ENCODE data around the gene CASP3.

CASP3 gene

DNA sequence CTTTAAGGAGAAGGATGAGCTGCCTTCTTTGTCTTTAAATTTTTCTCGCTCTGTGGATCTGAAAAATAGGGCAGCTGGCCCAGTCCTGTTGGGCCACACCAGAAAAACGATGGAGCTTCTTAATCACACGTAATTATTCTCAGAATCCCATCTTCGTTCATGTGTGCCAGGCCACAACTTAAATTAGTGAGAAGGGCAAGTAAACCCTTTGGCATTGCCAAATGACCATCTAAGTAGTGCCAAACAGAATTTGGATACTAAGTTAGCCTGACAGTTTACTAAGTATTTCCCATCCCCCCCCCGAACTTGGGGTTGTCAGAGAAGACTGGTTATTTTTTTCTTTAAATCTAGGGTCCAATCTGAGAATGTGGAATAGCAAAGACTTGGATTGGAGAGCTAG, 62.0 kb downstream of the CASP3 start:
- Histone ChIP-seq H3K36me3 (ENCODE audit: insufficient read depth, low read length) (no peaks in the 10 kb centered on the region), H3K4me3 (ENCODE audit: low read length, poor library complexity, severe bottlenecking) (no peak overlapping the region), H3K9me3 (ENCODE audit: insufficient read depth, low read depth, low read length) (no peaks in the 10 kb centered on the region), H3F3A (ENCODE audit: low read depth) (no peaks in the 10 kb centered on the region), H2AFZ (ENCODE audit: low read length) (no peak overlapping the region), H3K4me2 (ENCODE audit: low read depth, low read length, poor library complexity, severe bottlenecking) (no peak overlapping the region), H3K79me2 (ENCODE audit: insufficient read depth, low read length) (no peaks in the 10 kb centered on the region), H3K27me3 (ENCODE audit: insufficient read depth, low read length, poor library complexity, severe bottlenecking) (no peaks in the 10 kb centered on the region), H4K20me1 (ENCODE audit: insufficient read depth, low read length, poor library complexity, severe bottlenecking) (no peaks in the 10 kb centered on the region), H3K9ac (ENCODE audit: low read depth, low read length, poor library complexity, severe bottlenecking) (no peak overlapping the region), H3K4me1 (ENCODE audit: insufficient read depth, low read length, poor library complexity, severe bottlenecking) (peaks cover 9% of the 10 kb centered on the region), H3K9me2 (replicated peaks; ENCODE audit: low read depth, low read length) (no peaks in the 10 kb centered on the region)
- no peak for TF ChIP-seq EZH2phosphoT487 (IDR thresholded peaks at IDR 0.05; ENCODE audit: borderline replicate concordance)
- TF ChIP-seq, protein P1, sequence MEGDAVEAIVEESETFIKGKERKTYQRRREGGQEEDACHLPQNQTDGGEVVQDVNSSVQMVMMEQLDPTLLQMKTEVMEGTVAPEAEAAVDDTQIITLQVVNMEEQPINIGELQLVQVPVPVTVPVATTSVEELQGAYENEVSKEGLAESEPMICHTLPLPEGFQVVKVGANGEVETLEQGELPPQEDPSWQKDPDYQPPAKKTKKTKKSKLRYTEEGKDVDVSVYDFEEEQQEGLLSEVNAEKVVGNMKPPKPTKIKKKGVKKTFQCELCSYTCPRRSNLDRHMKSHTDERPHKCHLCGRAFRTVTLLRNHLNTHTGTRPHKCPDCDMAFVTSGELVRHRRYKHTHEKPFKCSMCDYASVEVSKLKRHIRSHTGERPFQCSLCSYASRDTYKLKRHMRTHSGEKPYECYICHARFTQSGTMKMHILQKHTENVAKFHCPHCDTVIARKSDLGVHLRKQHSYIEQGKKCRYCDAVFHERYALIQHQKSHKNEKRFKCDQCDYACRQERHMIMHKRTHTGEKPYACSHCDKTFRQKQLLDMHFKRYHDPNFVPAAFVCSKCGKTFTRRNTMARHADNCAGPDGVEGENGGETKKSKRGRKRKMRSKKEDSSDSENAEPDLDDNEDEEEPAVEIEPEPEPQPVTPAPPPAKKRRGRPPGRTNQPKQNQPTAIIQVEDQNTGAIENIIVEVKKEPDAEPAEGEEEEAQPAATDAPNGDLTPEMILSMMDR (conservative IDR thresholded peaks at IDR 0.05; ENCODE audit: low read length) = no peak

DNA sequence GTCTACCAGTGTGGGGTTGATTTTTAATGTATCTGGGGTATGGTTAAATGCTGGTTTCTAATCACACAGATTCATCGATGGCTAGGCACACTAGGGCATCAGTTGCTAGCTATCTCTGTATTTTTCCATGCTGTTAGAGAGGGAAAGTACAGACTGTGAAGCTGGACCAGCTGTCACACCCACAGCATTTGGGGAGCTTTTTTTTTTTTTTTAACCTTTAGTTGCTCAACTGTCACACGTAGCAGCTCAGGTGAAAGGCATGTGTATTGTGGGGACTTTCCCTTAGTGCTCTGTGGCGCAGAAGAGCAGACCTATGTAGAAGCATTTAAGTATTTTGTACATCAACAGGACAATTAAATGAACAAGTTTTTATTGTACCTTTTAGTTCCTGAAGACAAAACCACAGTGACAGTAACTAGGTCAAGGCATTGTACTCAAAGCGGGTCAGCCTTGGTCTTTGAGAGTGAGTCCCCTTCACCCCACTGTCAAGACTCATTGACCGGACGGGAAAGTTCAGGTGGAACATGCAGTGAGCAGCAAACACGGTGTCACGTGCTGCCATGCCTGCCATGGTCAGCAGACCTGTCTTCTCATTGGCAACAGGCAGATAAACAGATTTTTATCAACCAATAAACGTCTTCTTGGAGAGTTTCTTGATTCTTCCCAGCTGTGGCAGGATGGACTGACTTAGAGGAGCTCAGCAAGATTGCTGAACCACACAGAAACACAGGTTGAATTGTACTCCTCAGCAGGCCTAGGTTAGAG, 65.3 kb downstream of the CASP3 start:
- Histone ChIP-seq H3K4me2 (ENCODE audit: low read depth, low read length, poor library complexity, severe bottlenecking) (no peak overlapping the region), H3K9ac (ENCODE audit: low read depth, low read length, poor library complexity, severe bottlenecking) (no peak overlapping the region), H3K4me3 (ENCODE audit: low read length, poor library complexity, severe bottlenecking) (no peak overlapping the region), H3K27me3 (ENCODE audit: insufficient read depth, low read length, poor library complexity, severe bottlenecking) (no peaks in the 10 kb centered on the region), H2AFZ (ENCODE audit: low read length) (no peak overlapping the region), H3K9me3 (ENCODE audit: insufficient read depth, low read depth, low read length) (no peaks in the 10 kb centered on the region), H3F3A (ENCODE audit: low read depth) (no peaks in the 10 kb centered on the region), H4K20me1 (ENCODE audit: insufficient read depth, low read length, poor library complexity, severe bottlenecking) (no peaks in the 10 kb centered on the region), H3K36me3 (ENCODE audit: insufficient read depth, low read length) (no peaks in the 10 kb centered on the region), H3K79me2 (ENCODE audit: insufficient read depth, low read length) (no peaks in the 10 kb centered on the region), H3K9me2 (replicated peaks; ENCODE audit: low read depth, low read length) (no peaks in the 10 kb centered on the region), H3K4me1 (ENCODE audit: insufficient read depth, low read length, poor library complexity, severe bottlenecking) (peaks cover 9% of the 10 kb centered on the region)
- no peak for TF ChIP-seq EZH2phosphoT487 (IDR thresholded peaks at IDR 0.05; ENCODE audit: borderline replicate concordance)
- TF ChIP-seq, protein P1 (conservative IDR thresholded peaks at IDR 0.05; ENCODE audit: low read length) = no peak
